ENCODE results near the gene MMEL1. TPM values are rescaled to one million over a fixed set of nuclear protein-coding genes. Genes with fewer than 3 reads are reported as not detected.

Gene MMEL1
- total RNA-seq, 6 donors from 2014 or later: 2.9 to 5.5 (median 5.1) TPM; not detected in 2

DNA sequence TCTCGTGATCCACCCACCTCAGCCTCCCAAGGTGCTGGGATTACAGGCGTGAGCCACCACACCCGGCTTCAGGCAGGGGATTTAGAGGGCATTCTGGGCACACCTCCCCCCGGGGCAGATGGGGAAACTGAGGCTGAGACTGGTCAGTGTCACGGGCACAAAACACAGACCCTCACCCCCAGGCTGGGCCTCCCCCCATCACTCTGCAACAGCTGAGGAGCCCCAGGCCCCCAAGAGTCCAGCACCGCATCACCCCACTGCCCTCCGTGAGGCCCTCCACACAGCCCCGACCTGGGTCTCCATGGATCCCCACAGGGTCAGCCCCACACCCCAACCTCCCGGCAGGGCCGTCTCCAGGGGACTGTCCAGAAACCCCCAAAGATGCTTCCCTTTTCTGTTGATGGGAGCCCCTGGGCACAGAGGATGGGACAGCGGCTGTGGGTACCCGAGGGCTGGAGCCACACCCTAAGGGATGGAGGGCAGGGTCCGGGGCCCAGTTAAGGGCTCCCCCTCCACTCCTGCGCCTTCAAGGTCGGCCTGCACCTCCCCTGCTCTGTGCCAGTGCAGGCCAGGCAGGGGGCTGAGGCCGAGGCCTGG, 65.6 kb downstream of the MMEL1 start:
- 86 to 88% methylated on average over 1 to 16 of the region's 16 CpGs for WGBS, 2 donors
- Histone ChIP-seq H3K36me3 (peaks cover 0 to 20% (median 16%) of the 10 kb centered on the region in 4 donors), H3K27ac (no peak overlapping the region), H3K27me3 (no peaks in the 10 kb centered on the region), H3K4me3 (no peak overlapping the region), H3K4me1 (peaks cover 0 to 3% (median 0%) of the 10 kb centered on the region in 4 donors), H3K9me3 (no peaks in the 10 kb centered on the region)
- peak in 1 of 2 donors; percentile 58 for DNase-seq
- TF ChIP-seq EP300 (IDR thresholded peaks at IDR 0.05) (no peak), POLR2AphosphoS5 (IDR thresholded peaks at IDR 0.05) (no peak), CTCF (IDR thresholded peaks at IDR 0.05) (no peak), POLR2A (IDR thresholded peaks at IDR 0.05) (no peak)
- no peak for ATAC-seq (ENCODE audit: low FRiP score in 2 of 2)

GRCh38 chr1:2566101-2567045, 66.4 kb downstream of the MMEL1 start:
- WGBS, 2 donors: 78 to 80% methylated on average over 31 to 34 of the region's 34 CpGs
- H3K4me3 ChIP-seq: no peak overlapping the region
- DNase-seq (peak in 1 of 2 donors; percentile 54), ATAC-seq (ENCODE audit: low FRiP score in 2 of 2) (no peak)
- H3K27me3 ChIP-seq: no peaks in the 10 kb centered on the region
- H3K9me3 ChIP-seq: no peaks in the 10 kb centered on the region
- H3K36me3 ChIP-seq: peaks cover 0 to 29% (median 24%) of the 10 kb centered on the region in 4 donors
- TF ChIP-seq POLR2A (IDR thresholded peaks at IDR 0.05): no peak
- TF ChIP-seq CTCF (IDR thresholded peaks at IDR 0.05): no peak
- no peak for TF ChIP-seq EP300 (IDR thresholded peaks at IDR 0.05)
- TF ChIP-seq POLR2AphosphoS5 (IDR thresholded peaks at IDR 0.05): no peak
- H3K27ac ChIP-seq: no peak overlapping the region
- peaks cover 0 to 3% (median 0%) of the 10 kb centered on the region in 4 donors for H3K4me1 ChIP-seq

DNA sequence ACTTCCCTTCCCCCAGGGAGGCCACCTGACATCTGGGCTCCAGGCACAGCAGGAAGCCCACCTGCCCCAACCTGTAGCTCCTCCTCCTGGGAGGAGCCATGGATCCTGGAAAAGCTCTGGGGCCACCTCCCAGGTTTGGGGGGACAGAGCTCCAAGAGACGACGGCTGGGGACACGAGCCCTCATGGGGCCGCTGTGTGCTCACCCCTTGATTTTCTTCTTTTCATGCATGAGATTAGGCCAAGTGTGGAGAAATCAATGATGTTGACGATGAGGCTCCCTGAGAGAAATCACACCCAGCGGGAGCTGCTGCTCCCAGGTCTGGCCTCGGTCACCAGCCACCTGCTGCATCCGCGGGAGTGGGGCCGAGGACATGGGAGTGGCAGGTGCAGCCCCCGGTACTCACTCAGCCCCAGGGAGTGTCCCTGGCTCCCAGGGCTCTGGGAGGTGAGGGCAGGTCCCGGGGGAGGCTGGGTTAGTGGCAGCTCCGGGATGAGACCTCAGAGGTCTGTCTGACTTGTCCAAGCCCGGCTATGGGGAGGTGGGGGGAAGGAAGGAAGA, 67.9 kb downstream of the MMEL1 start:
- no peaks in the 10 kb centered on the region for H3K9me3 ChIP-seq
- no peak overlapping the region for H3K4me3 ChIP-seq
- no peak overlapping the region for H3K27ac ChIP-seq
- no peak for ATAC-seq (ENCODE audit: low FRiP score in 2 of 2)
- peaks cover 5 to 43% (median 37%) of the 10 kb centered on the region in 4 donors for H3K36me3 ChIP-seq
- WGBS, 2 donors: 48 to 66% methylated on average over 10 to 11 of the region's 14 CpGs
- peak in 1 of 2 donors; percentile 54 for DNase-seq
- peaks cover 0 to 4% (median 3%) of the 10 kb centered on the region in 4 donors for H3K4me1 ChIP-seq
- H3K27me3 ChIP-seq: no peaks in the 10 kb centered on the region
- TF ChIP-seq EP300 (IDR thresholded peaks at IDR 0.05) (no peak), CTCF (IDR thresholded peaks at IDR 0.05) (no peak), POLR2A (IDR thresholded peaks at IDR 0.05) (no peak), POLR2AphosphoS5 (IDR thresholded peaks at IDR 0.05) (no peak)

DNA sequence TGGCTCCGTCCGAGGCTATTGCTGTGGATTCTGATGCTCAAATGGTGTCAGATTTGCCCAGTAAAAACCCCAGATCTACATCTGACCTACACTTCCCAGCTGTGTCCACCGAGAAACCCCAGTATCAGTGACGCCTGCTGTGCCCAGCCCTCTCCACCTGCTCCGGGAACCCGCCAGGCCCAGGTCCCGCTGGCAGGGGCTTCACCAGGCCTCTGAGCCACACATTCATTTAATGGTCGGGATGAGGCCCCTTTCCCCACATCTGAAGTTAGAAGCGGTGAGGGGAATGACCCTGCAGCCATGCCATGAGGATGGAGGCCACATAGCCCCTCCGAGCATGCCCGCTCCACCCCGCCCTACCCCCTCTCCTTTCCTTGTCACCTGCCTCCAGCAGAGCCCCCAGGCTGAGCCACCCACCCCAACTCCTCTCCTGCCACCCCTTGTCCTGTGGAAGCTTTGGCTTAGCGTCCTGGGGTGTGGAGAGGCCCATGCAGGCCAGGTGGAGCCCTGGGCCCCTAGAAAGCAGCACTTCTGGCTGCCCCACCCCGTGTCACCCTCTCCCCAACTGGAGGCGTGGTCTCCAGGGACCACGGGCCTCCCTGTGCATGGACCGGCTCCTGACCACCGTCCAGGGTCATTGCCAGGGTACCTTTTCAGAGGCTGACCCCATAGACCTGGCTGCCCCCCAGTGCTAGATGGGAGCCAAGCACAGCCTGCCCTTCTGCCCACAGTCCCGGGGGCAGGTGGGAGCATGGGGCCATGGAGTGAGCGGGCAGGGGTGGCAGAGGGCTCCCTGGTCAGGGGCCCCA, 68.6 kb downstream of the MMEL1 start:
- Histone ChIP-seq H3K4me1 (peaks cover 0 to 10% (median 6%) of the 10 kb centered on the region in 4 donors), H3K27ac (no peak overlapping the region), H3K27me3 (no peaks in the 10 kb centered on the region), H3K4me3 (no peak overlapping the region), H3K9me3 (no peaks in the 10 kb centered on the region), H3K36me3 (peaks cover 6 to 50% (median 41%) of the 10 kb centered on the region in 4 donors)
- TF ChIP-seq EP300 (IDR thresholded peaks at IDR 0.05): no peak
- TF ChIP-seq POLR2AphosphoS5 (IDR thresholded peaks at IDR 0.05): no peak
- no peak for TF ChIP-seq CTCF (IDR thresholded peaks at IDR 0.05)
- TF ChIP-seq POLR2A (IDR thresholded peaks at IDR 0.05): no peak
- ATAC-seq (ENCODE audit: low FRiP score in 2 of 2) (no peak), DNase-seq (peak in 1 of 2 donors; percentile 58)
- WGBS, 2 donors: 82 to 96% methylated on average over 13 to 14 of the region's 20 CpGs
